Ramos (cell line): ENCODE measurements around the gene HMGXB3.

ENCODE experiments used
- in situ Hi-C: fragments of 300-500 bp; cut with MboI; formaldehyde crosslinking; loops from one replicate; pipeline ENCODE4 v1.14.3; 2022; ENCODE audit warnings: low sequenced_read_pairs; ENCODE audit not compliant: unreplicated experiment

The HMGXB3 gene

GRCh38 chr5:150064681-150065220 is 64.2 kb downstream of the HMGXB3 start:
- in situ Hi-C loops = no loop called here

- in situ Hi-C loops = no loop called here
These were observed 64.8 kb downstream of the HMGXB3 start for GRCh38 chr5:150065346-150065745.

- in situ Hi-C loops = no loop called here
These were observed 65.3 kb downstream of the HMGXB3 start for GRCh38 chr5:150065886-150066285.

GRCh38 chr5:150066436-150066835 is 65.9 kb downstream of the HMGXB3 start:
- in situ Hi-C loops = no loop called here

GRCh38 chr5:150066901-150067396 is 66.4 kb downstream of the HMGXB3 start:
- in situ Hi-C loops = no loop called here

GRCh38 chr5:150067405-150067960 is 66.9 kb downstream of the HMGXB3 start:
- in situ Hi-C loops = no loop called here

- in situ Hi-C loops = no loop called here
These were observed 67.5 kb downstream of the HMGXB3 start for GRCh38 chr5:150068071-150068470.

- in situ Hi-C loops = no loop called here
These were observed 67.9 kb downstream of the HMGXB3 start for GRCh38 chr5:150068472-150068871.

GRCh38 chr5:150068961-150069645 is 68.6 kb downstream of the HMGXB3 start:
- in situ Hi-C loops = no loop called here

GRCh38 chr5:150069672-150070627 is 69.4 kb downstream of the HMGXB3 start:
- in situ Hi-C loops = no loop called here

GRCh38 chr5:150070821-150071220 is 70.3 kb downstream of the HMGXB3 start:
- in situ Hi-C loops = no loop called here

- in situ Hi-C loops = no loop called here
These were observed 72.6 kb downstream of the HMGXB3 start for GRCh38 chr5:150073086-150073625.

- in situ Hi-C loops = no loop called here
These were observed 73.1 kb downstream of the HMGXB3 start for GRCh38 chr5:150073677-150074076.

- in situ Hi-C loops = no loop called here
These were observed 74.7 kb downstream of the HMGXB3 start for GRCh38 chr5:150075233-150075632.

GRCh38 chr5:150075806-150076205 is 75.3 kb downstream of the HMGXB3 start:
- in situ Hi-C loops = no loop called here

- in situ Hi-C loops = no loop called here
These were observed 76.5 kb downstream of the HMGXB3 start for GRCh38 chr5:150077060-150077459.

- in situ Hi-C loops = no loop called here
These were observed 77.7 kb downstream of the HMGXB3 start for GRCh38 chr5:150077996-150078801.

GRCh38 chr5:150078802-150079689 is 78.5 kb downstream of the HMGXB3 start:
- in situ Hi-C loops = no loop called here
